ENCODE results near the gene MTCL1.

MTCL1 gene

DNA sequence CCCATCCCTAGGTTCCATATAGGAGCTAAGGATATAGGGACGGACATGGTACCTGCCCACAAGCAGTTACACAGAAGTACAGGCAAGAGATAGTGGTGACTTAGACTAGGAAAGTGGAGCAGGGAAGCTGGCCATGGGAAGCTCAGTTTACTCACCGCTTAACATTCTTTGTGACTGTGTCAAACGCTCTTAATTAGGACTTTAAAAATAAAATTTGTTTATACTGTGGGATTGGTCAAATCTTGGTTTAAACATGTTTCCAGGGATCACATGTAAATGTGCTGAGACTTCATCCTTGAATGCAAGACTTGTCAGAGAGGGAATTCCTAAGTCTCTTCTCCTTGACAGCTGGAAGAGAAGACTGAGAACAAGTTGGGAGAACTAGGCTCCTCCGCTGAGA lies 107.3 kb downstream of the MTCL1 start:
- no peak for DNase-seq (ENCODE audit: low read depth)

DNA sequence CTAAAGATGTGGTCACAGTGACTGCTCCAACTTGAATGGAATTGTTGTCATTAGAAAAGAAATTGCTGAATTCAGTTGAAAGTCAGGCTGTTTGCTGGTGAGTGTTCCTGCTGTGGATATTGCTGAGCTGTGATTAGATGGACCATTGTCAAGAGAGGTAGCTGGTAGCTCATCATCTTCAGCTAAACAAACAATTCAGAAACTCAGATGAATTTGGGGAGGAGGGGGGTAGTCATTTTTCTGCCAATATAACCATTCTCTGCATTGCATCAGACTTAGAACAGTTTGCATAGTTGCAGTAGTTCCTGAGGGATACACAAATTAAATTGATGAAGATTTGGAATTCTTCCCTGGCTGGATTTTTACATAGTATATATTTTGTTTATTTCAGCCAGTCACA lies 108.3 kb downstream of the MTCL1 start:
- DNase-seq (ENCODE audit: low read depth): no peak

DNA sequence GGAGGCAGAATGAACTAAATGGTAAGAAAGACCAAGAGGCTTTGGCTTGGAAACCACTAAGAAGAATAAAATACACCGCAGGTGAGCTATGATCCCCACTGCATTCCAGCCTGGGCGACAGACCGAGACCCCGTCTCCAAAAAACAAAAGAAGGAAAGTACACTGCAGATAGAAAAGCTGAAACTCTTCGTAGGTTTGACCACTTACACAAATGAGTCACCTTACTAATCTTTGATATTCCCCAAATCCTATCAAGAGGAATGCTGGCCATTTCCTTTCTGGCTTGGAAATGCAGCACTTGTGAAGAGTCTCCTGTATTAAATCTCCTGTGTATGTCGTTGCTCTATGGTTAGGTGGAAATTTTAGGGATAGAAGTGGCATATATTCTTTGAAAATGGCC lies 108.8 kb downstream of the MTCL1 start:
- DNase-seq (ENCODE audit: low read depth): no peak

GRCh38 chr18:8816220-8816619 lies 110.9 kb downstream of the MTCL1 start:
- no peak for DNase-seq (ENCODE audit: low read depth)

DNA sequence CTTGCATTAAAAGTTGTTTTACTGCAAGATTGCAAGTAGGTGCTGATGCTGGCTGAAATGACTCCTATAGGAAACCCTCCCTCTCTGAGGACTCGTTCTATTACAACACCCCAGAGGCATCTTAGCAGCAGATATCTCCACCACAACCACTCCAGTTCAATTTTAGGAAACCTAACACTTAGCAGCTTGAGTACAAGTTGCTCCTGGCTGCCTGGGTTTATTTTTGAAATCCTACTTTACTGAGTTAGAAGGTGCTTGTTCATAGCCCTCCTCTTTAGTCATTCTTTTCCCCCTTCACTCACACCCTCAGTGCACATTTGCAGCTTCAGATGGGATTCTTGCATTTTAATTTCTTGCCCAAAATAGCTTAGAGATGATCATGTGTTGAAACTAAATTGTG lies 111.5 kb downstream of the MTCL1 start:
- DNase-seq (ENCODE audit: low read depth): no peak

- DNase-seq (ENCODE audit: low read depth): no peak
Observed at GRCh38 chr18:8818982-8819381, 113.6 kb downstream of the MTCL1 start.

GRCh38 chr18:8820396-8821082 lies 115.2 kb downstream of the MTCL1 start:
- no peak for DNase-seq (ENCODE audit: low read depth)

GRCh38 chr18:8821083-8821465 lies 115.7 kb downstream of the MTCL1 start:
- no peak for DNase-seq (ENCODE audit: low read depth)

DNA sequence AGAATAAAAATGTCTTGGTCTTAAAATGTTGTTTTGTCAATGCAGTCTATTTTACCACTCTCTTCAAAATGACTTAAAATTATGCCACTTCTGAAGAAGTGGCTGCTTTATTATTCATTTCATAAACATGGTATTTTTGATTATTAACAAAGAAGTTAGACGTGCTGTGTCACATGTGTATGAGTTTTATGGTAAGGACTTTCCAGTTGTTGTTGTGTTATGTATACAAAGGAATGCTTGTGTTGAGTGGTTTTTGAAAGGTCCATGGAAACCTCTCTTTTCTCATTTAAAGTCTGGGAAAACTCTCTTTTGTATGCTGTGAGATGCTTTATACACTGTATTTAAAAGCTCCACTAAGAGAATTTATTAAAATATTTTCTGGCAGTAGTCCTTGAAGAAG lies 116.2 kb downstream of the MTCL1 start:
- DNase-seq (ENCODE audit: low read depth): no peak

- DNase-seq (ENCODE audit: low read depth): no peak
Observed at GRCh38 chr18:8822643-8823042, 117.3 kb downstream of the MTCL1 start.

- no peak for DNase-seq (ENCODE audit: low read depth)
Observed at GRCh38 chr18:8823530-8823929, 118.2 kb downstream of the MTCL1 start.

- DNase-seq (ENCODE audit: low read depth): no peak
Observed at GRCh38 chr18:8824846-8825245, 119.5 kb downstream of the MTCL1 start.

DNA sequence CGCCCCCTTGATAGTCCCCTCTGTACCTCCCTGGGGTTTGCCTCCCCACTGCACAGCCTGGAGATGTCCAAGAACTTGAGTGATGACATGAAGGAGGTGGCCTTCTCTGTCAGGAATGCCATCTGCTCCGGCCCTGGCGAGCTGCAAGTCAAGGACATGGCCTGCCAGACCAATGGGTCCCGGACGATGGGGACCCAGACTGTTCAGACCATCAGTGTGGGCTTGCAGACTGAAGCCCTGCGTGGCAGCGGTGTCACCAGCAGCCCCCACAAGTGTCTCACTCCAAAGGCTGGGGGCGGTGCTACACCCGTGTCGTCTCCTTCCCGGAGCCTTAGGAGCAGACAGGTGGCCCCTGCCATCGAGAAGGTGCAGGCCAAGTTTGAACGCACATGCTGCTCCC lies 119.9 kb downstream of the MTCL1 start:
- DNase-seq (ENCODE audit: low read depth): no peak

- no peak for DNase-seq (ENCODE audit: low read depth)
Observed at GRCh38 chr18:8825729-8826375, 120.5 kb downstream of the MTCL1 start.

- DNase-seq (ENCODE audit: low read depth): no peak
Observed at GRCh38 chr18:8826514-8826913, 121.2 kb downstream of the MTCL1 start.

DNA sequence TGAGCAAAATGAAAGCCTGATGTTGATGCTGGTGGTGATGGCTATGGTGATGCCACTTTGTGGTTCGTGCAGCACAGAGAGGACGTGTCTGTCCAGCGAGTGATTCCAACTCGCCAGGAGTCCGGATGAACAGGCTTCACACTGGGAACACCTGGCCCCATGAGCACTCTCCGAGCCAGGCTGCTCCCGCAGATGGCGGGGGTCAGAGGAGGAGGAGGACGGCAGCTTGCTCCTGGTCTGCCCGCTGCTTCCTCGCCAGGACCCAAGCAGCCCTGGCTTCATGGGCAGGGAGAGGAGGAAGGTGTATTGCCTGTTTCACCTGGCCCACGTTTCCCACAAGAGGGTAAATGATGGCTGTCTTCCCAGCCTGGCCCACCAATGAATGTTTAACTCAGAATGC lies 121.6 kb downstream of the MTCL1 start:
- no peak for DNase-seq (ENCODE audit: low read depth)

- no peak for DNase-seq (ENCODE audit: low read depth)
Observed at GRCh38 chr18:8828300-8828699, 122.9 kb downstream of the MTCL1 start.

GRCh38 chr18:8828798-8829197 lies 123.4 kb downstream of the MTCL1 start:
- DNase-seq (ENCODE audit: low read depth): no peak

DNA sequence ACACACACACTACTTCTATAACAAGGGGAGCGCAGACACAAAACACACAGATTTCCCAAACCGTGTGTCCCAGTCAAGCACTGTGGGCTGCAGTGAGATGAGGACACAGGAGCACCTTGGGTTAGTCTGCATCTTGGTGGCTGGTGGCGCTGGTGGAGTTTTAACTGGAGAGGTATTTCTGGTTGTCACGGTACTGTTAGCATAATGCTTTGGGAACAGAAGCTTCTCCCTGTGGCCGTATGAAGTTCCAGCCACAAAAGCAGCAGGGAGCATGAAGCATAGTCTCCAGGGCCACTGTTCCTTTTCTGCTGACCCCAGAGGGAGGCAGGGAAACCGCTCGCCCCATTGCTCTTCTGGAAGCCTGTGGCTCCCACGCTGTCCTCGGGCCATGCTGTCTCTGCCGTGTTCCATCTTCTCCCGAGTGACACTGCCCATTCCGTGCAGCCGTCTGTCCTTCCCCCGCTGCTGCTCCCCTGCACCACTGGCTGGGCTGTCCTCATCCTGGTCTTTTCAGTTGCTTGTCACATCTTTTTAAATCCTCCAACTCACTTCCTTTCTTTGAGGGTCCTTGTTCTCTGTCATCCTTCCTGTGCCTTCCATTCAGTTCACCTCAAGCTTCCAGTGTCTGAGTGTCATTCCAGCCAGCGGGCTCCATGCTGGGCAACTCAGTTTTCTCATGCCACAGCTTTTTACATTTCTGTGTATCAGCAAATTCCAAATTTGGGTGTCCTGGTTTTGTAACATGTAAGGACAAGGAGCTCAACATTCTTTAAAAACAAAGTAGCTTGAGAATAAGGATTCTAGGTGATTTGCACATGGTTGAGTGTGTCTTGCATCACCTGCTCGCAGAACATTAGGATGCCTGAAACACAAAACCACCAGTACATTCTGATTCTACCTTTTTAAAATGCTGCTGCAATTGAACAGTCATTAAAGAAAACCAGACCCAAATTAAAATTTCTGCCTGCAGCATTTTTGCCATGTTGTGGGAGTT lies 125.0 kb downstream of the MTCL1 start:
- no peak for DNase-seq (ENCODE audit: low read depth)

DNA sequence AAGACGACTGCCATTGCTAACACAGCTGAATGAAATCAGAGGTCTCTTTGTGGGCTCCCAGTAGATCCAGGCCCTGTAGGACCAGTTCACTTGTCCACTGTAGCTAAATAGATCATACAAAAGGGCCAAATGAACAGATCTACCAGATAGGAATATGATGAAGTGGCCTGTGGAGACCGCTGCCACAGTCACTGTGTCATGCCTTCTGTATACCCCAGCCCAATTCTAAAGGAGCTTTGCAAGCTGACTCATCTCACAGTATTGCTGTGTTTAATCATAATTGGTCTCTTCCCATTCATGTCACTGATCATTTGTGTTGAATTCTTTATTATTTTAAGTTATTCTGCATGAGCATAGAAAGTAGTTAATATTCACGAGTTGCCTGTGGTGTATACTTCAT lies 125.8 kb downstream of the MTCL1 start:
- DNase-seq (ENCODE audit: low read depth): no peak

DNA sequence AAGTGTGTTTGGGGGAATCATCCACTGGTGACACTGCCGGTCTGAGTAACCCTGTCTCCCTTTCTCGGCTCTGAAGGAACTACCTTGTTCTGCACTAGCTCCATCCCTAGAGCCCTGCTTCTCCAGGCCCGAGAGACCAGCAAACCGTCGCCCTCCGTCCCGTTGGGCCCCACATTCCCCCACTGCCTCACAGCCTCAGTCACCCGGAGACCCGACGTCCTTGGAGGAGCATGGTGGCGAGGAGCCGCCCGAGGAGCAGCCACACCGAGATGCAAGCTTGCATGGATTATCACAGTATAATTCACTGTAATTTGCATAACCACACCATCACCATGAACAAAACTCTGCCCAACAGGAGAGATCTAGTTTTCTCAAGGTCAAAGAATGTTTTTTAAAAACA lies 126.2 kb downstream of the MTCL1 start:
- no peak for DNase-seq (ENCODE audit: low read depth)

GRCh38 chr18:8833480-8833879 lies 128.1 kb downstream of the MTCL1 start:
- DNase-seq (ENCODE audit: low read depth): no peak

GRCh38 chr18:8834881-8835280 lies 129.5 kb downstream of the MTCL1 start:
- DNase-seq (ENCODE audit: low read depth): no peak
